Kidney (tissue), 14 donors: Measurements from ENCODE around the gene CHST1. TPM values are rescaled to one million over a fixed set of nuclear protein-coding genes. Genes with fewer than 3 reads are reported as not detected.

Experiments
- DNase-seq, 5 donors: peaks; one replicate each; pipeline ENCODE4 v3.0.0-alpha.2; 2013 to 2020
- FAIRE-seq: peaks from 2 replicates; lab custom pipeline; 2012; peaks lifted over from hg19 to GRCh38; lab: Jason Lieb, UNC
- H3K27ac ChIP-seq, 2 donors: one replicate each; pipeline ENCODE4 v1.7.0; 2013; ENCODE audit warnings: low read depth in 2 of 2, low read length in 2 of 2, inconsistent platforms in 1 of 2
- H3K27me3 ChIP-seq: one replicate; pipeline ENCODE4 v1.7.1; 2013; ENCODE audit warnings: low read length, inconsistent platforms; ENCODE audit not compliant: control insufficient read depth, insufficient read depth
- H3K36me3 ChIP-seq, 3 donors: one replicate each; pipeline versions ENCODE4 v1.7.0 to v1.7.1; 2013; ENCODE audit warnings: low read length in 3 of 3, control low read depth in 1 of 3, inconsistent platforms in 1 of 3; ENCODE audit not compliant: insufficient read depth in 3 of 3, control insufficient read depth in 2 of 3
- H3K4me1 ChIP-seq, 3 donors: one replicate each; pipeline versions ENCODE4 v1.7.0 to v1.7.1; 2013; ENCODE audit warnings: low read length in 3 of 3, inconsistent platforms in 1 of 3, low read depth in 1 of 3; ENCODE audit not compliant: control insufficient read depth in 2 of 3, insufficient read depth in 2 of 3
- H3K4me3 ChIP-seq, 3 donors: one replicate each; pipeline versions ENCODE4 v1.7.0 to v1.8.1; 2013; ENCODE audit warnings: low read length in 3 of 3, control low read depth in 1 of 3, inconsistent platforms in 1 of 3
- H3K9ac ChIP-seq, 3 donors: one replicate each; pipeline versions ENCODE4 v1.7.0 to v1.7.1; 2013; ENCODE audit warnings: low read length in 3 of 3, control low read depth in 1 of 3, inconsistent platforms in 1 of 3
- H3K9me3 ChIP-seq, 3 donors: one replicate each; pipeline versions ENCODE4 v1.7.0 to v1.7.1; 2013; ENCODE audit warnings: low read length in 3 of 3, control low read depth in 1 of 3, inconsistent platforms in 1 of 3; ENCODE audit not compliant: control insufficient read depth in 2 of 3, insufficient read depth in 1 of 3
- CTCF ChIP-seq: IDR thresholded peaks from 3 replicates; pipeline ENCODE4 v1.5.1; 2012; ENCODE audit warnings: mild to moderate bottlenecking, moderate library complexity, borderline replicate concordance; ENCODE audit not compliant: insufficient read depth; ENCODE audit errors: extremely low read depth
- intact Hi-C: fragments of 100-400 bp; cut with DNase I; formaldehyde crosslinking; loops from one replicate; pipeline ENCODE4 v1.11.1; 2022
- polyA plus RNA-seq: library from polyadenylated mRNA; stranded (reverse); fragments of 350-450 nt; fragmentation: Illumina TruSeq; extraction: RNeasy Lipid Tissue Mini Kit (QIAGEN cat#74804); gene quantifications from one replicate; pipeline ENCODE4 v1.2.3, GENCODE V29; 2014; ENCODE audit warnings: low read depth, low replicate concordance; ENCODE audit not compliant: insufficient read depth
- total RNA-seq: library from RNA; stranded (reverse); fragmentation: NEBNext Ultra II Directional; extraction: Animal tissue kit (Norgen Biotek cat#: 25700); gene quantifications from one replicate; pipeline ENCODE4 v1.2.1, GENCODE V29; 2021
- donor health status: control.
- donor health status: control.
- donor health status: control.
- donor health status: control.
- donor health status: control.
- donor health status: DM: yes; HTN: yes; CAD: no.
- donor health status: Normal renal cell carcinoma (clear cell type).

Gene CHST1
- total and polyA plus RNA-seq, 2 donors from 2014 or later = 2.8 to 2.9 TPM

GRCh38 chr11:45618897-45619296 is 46.5 kb downstream of the CHST1 start:
- no peak for FAIRE-seq
- peaks cover 0 to 12% (median 4%) of the 10 kb centered on the region in 3 donors for H3K9me3 ChIP-seq

GRCh38 chr11:45617871-45618601 is 47.4 kb downstream of the CHST1 start:
- intact Hi-C loops = no loop called here
- H3K27ac ChIP-seq = no peak overlapping the region
- H3K27me3 ChIP-seq = no peaks in the 10 kb centered on the region
- peaks cover 0 to 12% (median 4%) of the 10 kb centered on the region in 3 donors for H3K9me3 ChIP-seq
- FAIRE-seq (no peak), DNase-seq (peak in 2 of 5 donors; percentile 10)
- H3K4me1 ChIP-seq = no peaks in the 10 kb centered on the region
- H3K9ac ChIP-seq = no peak overlapping the region
- TF ChIP-seq CTCF = no peak
- no peak overlapping the region for H3K4me3 ChIP-seq
- no peaks in the 10 kb centered on the region for H3K36me3 ChIP-seq

More at GRCh38 chr11:45618897-45619296, 46.5 kb downstream of the CHST1 start:
- TF ChIP-seq CTCF = no peak
- Histone ChIP-seq H3K27me3 (no peaks in the 10 kb centered on the region), H3K4me3 (no peak overlapping the region), H3K9ac (no peak overlapping the region), H3K4me1 (no peaks in the 10 kb centered on the region), H3K27ac (no peak overlapping the region), H3K36me3 (no peaks in the 10 kb centered on the region)
- intact Hi-C loops = no loop called here
- DNase-seq = no peak

- Histone ChIP-seq H3K27me3 (no peaks in the 10 kb centered on the region), H3K27ac (no peak overlapping the region), H3K4me1 (no peaks in the 10 kb centered on the region), H3K9ac (no peak overlapping the region), H3K9me3 (peaks cover 0 to 12% (median 4%) of the 10 kb centered on the region in 3 donors), H3K36me3 (no peaks in the 10 kb centered on the region), H3K4me3 (no peak overlapping the region)
- TF ChIP-seq CTCF = no peak
- DNase-seq (no peak), FAIRE-seq (no peak)
- intact Hi-C loops = no loop called here
Observed at GRCh38 chr11:45616802-45617549, 48.4 kb downstream of the CHST1 start.
